Measurements from ENCODE around the gene DPF3. TPM values are rescaled to one million over a fixed set of nuclear protein-coding genes. Genes with fewer than 3 reads are reported as not detected.
A peak's percentile ranks its signal among the peaks of the same experiment; 100 is the strongest.

Gene DPF3
- total RNA-seq, 4 donors from 2014 or later = 0.39 to 3.4 (median 1.6) TPM

- no peaks in the 10 kb centered on the region for H3K9me3 ChIP-seq
- 83% methylated on average over 10 of the region's 10 CpGs for WGBS
- no peaks in the 10 kb centered on the region for H3K27me3 ChIP-seq
- TF ChIP-seq CTCF (IDR thresholded peaks at IDR 0.05) (no peak), POLR2AphosphoS5 (IDR thresholded peaks at IDR 0.05) (no peak), EP300 (IDR thresholded peaks at IDR 0.05) (no peak), POLR2A (IDR thresholded peaks at IDR 0.05) (no peak)
- H3K27ac ChIP-seq = no peak overlapping the region
- H3K4me1 ChIP-seq = no peaks in the 10 kb centered on the region
- no peak for DNase-seq (ENCODE audit: low spot score in 2 of 2)
- H3K4me3 ChIP-seq = no peak overlapping the region
- no peaks in the 10 kb centered on the region for H3K36me3 ChIP-seq
These were observed 151.1 kb downstream of the DPF3 start for GRCh38 chr14:72742838-72743195.

GRCh38 chr14:72742118-72742837 lies 151.6 kb downstream of the DPF3 start:
- no peak for DNase-seq (ENCODE audit: low spot score in 2 of 2)
- no peaks in the 10 kb centered on the region for H3K27me3 ChIP-seq
- 57% methylated on average over 24 of the region's 27 CpGs for WGBS
- H3K36me3 ChIP-seq = no peaks in the 10 kb centered on the region
- no peaks in the 10 kb centered on the region for H3K9me3 ChIP-seq
- H3K4me1 ChIP-seq = peaks cover 3% of the 10 kb centered on the region
- TF ChIP-seq POLR2AphosphoS5 (IDR thresholded peaks at IDR 0.05) = no peak
- no peak for TF ChIP-seq CTCF (IDR thresholded peaks at IDR 0.05)
- TF ChIP-seq POLR2A (IDR thresholded peaks at IDR 0.05) = no peak
- no peak for TF ChIP-seq EP300 (IDR thresholded peaks at IDR 0.05)
- H3K4me3 ChIP-seq = no peak overlapping the region
- no peak overlapping the region for H3K27ac ChIP-seq

- no peaks in the 10 kb centered on the region for H3K27me3 ChIP-seq
- H3K4me1 ChIP-seq = peaks cover 6% of the 10 kb centered on the region
- H3K36me3 ChIP-seq = no peaks in the 10 kb centered on the region
- TF ChIP-seq POLR2AphosphoS5 (IDR thresholded peaks at IDR 0.05) (no peak), CTCF (IDR thresholded peaks at IDR 0.05) (no peak), EP300 (IDR thresholded peaks at IDR 0.05) (no peak), POLR2A (IDR thresholded peaks at IDR 0.05) (no peak)
- 100% methylated on average over 1 of the region's 8 CpGs for WGBS
- no peak overlapping the region for H3K4me3 ChIP-seq
- no peaks in the 10 kb centered on the region for H3K9me3 ChIP-seq
- DNase-seq (ENCODE audit: low spot score in 2 of 2) = no peak
- no peak overlapping the region for H3K27ac ChIP-seq
These were observed 152.1 kb downstream of the DPF3 start for GRCh38 chr14:72741826-72742117.

GRCh38 chr14:72740966-72741825 lies 152.7 kb downstream of the DPF3 start:
- Histone ChIP-seq H3K27ac (no peak overlapping the region), H3K36me3 (no peaks in the 10 kb centered on the region), H3K27me3 (no peaks in the 10 kb centered on the region), H3K4me3 (no peak overlapping the region), H3K4me1 (peaks cover 6% of the 10 kb centered on the region), H3K9me3 (no peaks in the 10 kb centered on the region)
- no peak for DNase-seq (ENCODE audit: low spot score in 2 of 2)
- TF ChIP-seq POLR2AphosphoS5 (IDR thresholded peaks at IDR 0.05) (no peak), POLR2A (IDR thresholded peaks at IDR 0.05) (no peak), CTCF (IDR thresholded peaks at IDR 0.05) (no peak), EP300 (IDR thresholded peaks at IDR 0.05) (no peak)
- 96% methylated on average over 10 of the region's 10 CpGs for WGBS

GRCh38 chr14:72740504-72740961 lies 153.4 kb downstream of the DPF3 start:
- no peak for TF ChIP-seq POLR2AphosphoS5 (IDR thresholded peaks at IDR 0.05)
- no peak for TF ChIP-seq CTCF (IDR thresholded peaks at IDR 0.05)
- TF ChIP-seq POLR2A (IDR thresholded peaks at IDR 0.05) = no peak
- no peak for TF ChIP-seq EP300 (IDR thresholded peaks at IDR 0.05)
- H3K9me3 ChIP-seq = no peaks in the 10 kb centered on the region
- H3K36me3 ChIP-seq = no peaks in the 10 kb centered on the region
- H3K27ac ChIP-seq = no peak overlapping the region
- H3K4me3 ChIP-seq = no peak overlapping the region
- H3K4me1 ChIP-seq = peaks cover 6% of the 10 kb centered on the region
- 94% methylated on average over 4 of the region's 4 CpGs for WGBS
- H3K27me3 ChIP-seq = no peaks in the 10 kb centered on the region
- DNase-seq (ENCODE audit: low spot score in 2 of 2) = peak in 1 of 2 donors; percentile 70

All from suprapubic skin (tissue), 4 donors.